ENCODE results near the gene ZNF804A.

ZNF804A gene

DNA sequence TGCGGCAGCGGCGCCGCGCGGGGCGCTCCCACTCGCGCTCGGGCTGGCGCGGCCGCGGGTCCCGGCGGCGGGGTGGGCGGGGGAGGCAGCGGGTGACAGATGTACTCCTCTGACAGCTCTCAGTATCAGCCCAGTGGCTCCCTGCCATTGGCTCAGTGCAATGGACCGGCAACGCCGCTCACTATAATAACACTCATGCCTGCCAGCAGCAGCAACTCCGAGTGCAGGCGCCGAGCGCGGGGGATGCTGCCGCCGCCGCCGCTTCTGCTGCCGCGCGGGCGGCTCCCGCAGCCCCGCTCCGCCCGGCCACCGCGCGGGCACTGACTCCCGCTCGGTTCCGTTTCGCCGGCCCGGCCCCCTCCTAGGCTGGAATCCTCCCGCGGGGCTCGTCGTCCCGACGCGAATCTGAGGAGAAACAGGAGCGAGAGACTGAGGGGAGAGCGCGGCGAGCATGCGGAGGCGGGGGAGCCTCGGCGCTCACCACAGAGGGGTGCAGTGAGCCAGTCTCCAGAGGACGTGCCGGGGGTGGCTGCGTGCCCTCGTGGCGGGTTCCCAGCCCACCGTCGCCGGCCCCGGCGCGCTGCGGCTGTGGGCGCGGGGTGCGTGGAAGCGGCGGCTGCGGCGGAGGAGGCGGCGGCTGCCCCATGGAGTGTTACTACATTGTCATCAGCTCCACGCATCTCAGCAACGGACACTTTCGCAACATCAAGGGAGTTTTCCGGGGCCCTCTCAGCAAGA, at the start of gene ZNF804A:
TSS of gene ZNF804A (plus strand) at position 214 of the 738 bp plus-strand sequence. CDS start at position 645, 431 bp downstream.
- DNase-seq (ENCODE audit: low read depth), result no peak

- DNase-seq (ENCODE audit: low read depth), result no peak
These were observed 49.2 kb upstream of the ZNF804A start for GRCh38 chr2:184549153-184549552.

GRCh38 chr2:184551626-184552025, 46.7 kb upstream of the ZNF804A start:
- DNase-seq (ENCODE audit: low read depth), result no peak

GRCh38 chr2:184554736-184555135, 43.6 kb upstream of the ZNF804A start:
- no peak for DNase-seq (ENCODE audit: low read depth)

DNA sequence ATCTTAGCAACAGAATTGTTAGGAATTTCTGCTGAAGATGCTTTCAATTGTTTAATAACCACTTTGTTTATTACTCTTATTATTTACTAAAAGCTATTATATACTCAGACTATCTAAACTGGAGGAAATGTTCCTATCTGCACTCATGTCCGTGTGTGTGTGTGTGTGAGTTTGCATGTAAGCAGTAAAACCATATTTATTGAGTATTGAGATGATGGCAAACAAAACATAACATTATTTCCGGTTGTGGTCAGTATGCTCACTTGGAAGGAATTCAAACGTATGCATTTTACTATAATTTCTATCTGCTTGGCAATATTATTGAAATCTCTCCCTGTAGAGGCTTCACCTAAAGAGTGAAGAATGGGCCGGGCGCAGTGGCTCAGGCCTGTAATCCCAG, 43.0 kb upstream of the ZNF804A start:
- DNase-seq (ENCODE audit: low read depth), result no peak

DNA sequence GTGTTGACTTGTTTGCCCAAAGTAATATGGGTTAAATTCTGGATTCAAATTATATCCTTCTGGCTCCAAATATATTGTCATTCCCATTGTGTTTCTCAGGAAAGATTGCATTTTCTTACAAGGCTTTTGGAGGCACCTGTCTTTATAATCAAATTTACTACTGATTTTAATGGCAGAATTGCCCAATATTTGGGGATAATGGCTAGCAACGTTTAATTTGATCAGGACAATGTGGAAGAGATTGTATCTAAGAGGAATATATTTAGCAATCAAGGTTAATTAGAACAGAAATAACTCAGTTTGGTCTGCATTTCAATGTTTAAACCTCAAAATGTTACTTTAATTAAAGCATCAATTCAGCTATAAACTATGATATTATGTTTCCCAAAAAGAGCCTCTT, 41.7 kb upstream of the ZNF804A start:
- DNase-seq (ENCODE audit: low read depth), result no peak

GRCh38 chr2:184558713-184559464, 39.4 kb upstream of the ZNF804A start:
- DNase-seq (ENCODE audit: low read depth), result no peak

DNA sequence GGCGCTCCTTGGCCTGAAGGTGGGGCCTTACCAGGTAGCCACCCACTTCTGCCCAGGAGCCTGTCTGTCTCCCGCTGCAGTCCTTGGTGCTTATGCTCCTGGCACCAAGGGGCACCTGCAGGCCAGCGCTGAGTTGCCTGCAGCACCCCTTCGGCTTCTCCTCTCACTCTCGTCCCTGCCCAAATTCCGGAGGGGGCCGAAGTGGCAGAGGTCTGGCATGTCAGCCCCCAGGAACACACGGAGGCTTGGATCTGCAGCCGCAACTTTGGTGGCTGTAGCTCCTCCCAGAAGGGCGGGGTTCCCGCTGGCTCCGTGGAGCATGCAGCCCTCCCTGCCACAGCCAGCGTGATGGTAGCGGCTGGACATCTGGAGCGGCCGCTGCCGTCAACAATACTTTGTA, 37.7 kb upstream of the ZNF804A start:
- DNase-seq (ENCODE audit: low read depth), result no peak

DNA sequence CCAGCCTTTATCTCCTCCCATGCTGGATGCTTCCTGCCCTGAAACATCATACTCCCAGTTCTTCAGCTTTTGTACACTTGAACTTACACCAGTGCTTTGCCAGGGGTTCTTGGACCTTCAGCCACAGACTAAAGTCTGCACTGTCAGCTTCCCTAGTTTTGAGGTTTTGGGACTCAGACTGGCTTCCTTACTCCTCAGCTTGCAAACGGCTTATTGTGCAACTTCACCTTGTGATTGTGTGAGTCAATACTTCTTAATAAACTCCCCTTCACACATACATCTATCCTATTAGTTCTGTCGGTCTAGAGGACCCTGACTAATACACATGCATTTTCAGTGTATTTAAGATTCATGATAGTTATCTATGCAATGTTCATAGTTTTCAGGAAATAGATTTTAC, 35.8 kb upstream of the ZNF804A start:
- no peak for DNase-seq (ENCODE audit: low read depth)

GRCh38 chr2:184564092-184564491, 34.2 kb upstream of the ZNF804A start:
- DNase-seq (ENCODE audit: low read depth), result no peak

GRCh38 chr2:184566716-184567115, 31.6 kb upstream of the ZNF804A start:
- no peak for DNase-seq (ENCODE audit: low read depth)

- DNase-seq (ENCODE audit: low read depth), result no peak
These were observed 21.3 kb upstream of the ZNF804A start for GRCh38 chr2:184577056-184577455.

DNA sequence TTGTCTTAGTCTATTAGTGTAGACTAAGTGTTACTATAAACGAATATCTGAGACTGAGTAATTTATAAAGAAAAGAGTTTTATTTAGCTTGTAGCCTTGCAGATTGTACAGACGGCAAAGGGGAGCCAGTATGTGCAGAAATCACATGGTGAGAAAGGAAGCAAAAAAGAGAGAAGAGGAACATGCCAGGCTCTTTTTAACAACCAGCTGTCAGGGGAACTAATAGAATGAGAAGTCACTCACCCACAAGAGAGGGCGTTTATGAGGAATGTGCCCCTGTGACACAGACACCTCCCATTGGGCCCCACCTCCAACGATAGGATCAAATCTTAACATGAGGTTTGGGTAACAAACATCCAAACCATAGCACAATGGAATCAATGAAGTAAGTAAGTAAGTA, 20.6 kb upstream of the ZNF804A start:
- DNase-seq (ENCODE audit: low read depth), result no peak

- no peak for DNase-seq (ENCODE audit: low read depth)
These were observed 19.1 kb upstream of the ZNF804A start for GRCh38 chr2:184579226-184579625.

DNA sequence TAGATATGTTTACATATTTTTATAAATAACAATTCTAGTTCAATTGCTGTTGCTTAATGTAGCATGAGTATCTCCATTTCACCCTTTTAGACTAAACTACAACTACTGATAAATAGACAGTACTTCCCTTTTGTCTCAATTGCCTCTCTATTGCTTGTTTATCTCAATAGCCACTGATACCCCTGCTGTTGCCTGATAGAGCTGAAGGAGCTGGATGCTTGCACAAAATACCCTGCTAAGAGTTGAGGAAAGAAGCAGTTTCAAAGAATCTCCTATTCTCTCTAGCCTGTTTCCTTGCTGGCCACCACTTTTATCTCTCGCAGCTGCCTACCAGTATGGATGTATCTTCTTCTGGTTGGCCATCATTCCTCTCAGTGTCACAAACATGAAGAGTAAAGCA, 16.9 kb upstream of the ZNF804A start:
- no peak for DNase-seq (ENCODE audit: low read depth)

GRCh38 chr2:184589261-184589660, 9.1 kb upstream of the ZNF804A start:
- DNase-seq (ENCODE audit: low read depth), result no peak

GRCh38 chr2:184596819-184597411, 1.4 kb upstream of the ZNF804A start:
- no peak for DNase-seq (ENCODE audit: low read depth)

DNA sequence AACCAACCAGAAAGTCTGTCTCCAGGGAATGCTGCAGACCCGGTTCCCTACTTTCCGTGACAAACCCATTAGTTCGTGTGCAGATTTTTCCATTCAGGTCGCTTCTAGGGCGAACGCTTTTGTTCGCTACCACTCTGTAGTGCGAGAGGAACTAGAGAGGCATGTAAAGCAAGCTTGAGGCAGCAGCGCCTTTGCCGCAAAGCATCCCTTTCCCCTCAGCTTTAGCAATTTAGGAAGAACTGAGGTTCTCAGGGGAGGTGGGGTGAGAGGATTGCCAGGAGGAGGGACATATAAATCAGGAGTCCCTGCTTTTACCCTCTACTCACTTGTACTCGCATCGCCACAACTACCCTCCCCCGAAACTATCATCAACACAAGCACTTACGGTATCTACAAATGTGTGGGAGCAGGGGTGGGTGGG, 748 bp upstream of the ZNF804A start:
- no peak for DNase-seq (ENCODE audit: low read depth)

- no peak for DNase-seq (ENCODE audit: low read depth)
These were observed 370 bp upstream of the ZNF804A start for GRCh38 chr2:184598002-184598315.

DNA sequence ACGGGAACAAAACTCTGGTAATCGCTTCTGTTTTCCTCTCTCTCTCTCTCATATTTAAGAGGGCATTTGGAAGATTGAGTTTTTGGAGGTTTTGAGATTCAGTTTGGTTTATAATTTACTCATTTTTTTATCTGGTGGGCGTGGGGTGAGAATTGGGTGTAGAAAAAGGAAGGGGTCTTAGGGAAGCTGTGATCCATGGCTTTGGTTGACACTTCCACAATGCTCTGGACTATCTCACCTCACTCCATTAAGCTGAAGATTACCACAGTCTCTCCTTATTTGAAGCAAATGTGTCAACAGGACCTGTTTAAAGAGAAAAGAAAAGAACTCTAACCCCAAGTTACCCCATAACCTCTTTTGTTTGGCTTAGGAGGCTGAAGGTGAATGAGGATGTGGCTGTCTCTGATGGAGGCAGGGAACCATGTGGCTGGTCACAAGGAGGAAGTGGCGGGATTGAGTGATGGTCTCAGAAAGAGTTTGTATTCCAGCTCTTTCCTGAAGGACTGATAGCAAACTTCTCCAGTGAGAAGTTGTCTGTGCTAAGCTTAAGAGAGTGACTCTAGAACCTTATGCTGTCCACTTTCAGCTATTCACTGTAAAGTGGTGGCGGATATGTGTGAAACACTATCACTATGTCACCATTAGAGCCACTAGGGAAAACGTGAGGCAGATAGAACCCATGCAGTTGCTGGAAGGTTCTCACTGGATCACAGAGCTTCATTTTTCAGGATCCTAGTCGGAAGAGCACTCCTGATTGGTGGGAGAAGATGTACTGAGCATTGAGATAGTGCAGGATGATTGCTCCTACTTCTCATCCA, 934 bp downstream of the ZNF804A start:
- DNase-seq (ENCODE audit: low read depth), result no peak

DNA sequence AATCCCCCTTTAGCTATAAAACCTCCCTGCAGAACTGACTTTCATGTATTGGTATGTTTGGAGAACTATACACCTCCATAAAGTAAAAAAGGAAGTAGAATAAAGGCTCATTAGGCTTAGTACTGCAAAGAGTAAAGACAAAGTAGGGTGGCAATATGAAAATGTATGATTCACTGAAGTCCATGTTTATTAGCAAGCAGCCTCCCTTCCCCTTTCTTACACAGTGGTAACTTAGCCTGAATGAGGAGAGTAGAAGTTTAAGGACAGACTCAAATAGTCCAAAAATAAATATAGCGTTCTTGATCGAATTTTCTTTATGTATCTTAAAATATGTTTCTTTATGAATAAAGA, 1.5 kb downstream of the ZNF804A start:
- DNase-seq (ENCODE audit: low read depth), result no peak

DNA sequence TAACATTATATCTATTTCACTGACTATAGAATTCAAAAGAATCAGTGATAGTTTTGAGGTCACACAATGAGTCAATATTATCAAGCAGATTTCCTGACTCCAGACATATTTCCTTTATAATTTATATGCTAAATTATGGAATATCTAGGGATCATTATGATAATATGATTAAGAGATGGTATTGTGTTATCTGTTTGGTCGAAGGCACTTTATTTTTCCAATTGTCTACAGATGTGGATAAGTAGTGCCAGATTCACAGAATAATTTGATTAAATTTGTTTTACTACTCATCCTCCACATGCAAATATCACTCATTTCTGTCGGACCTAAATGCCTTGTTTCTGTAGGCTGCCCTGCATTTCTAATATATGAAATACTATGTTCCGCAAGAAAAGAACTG, 4.4 kb downstream of the ZNF804A start:
- DNase-seq (ENCODE audit: low read depth), result no peak

GRCh38 chr2:184610891-184611290, 12.6 kb downstream of the ZNF804A start:
- no peak for DNase-seq (ENCODE audit: low read depth)

All from activated T-helper 1 cell treated with Interleukin-2 at 50 U/mL for 16 hours (primary cell).